HG02884 (cell line): ENCODE measurements around the gene KLF18.
"Not testable (repeated sequence)": the region's sequence is repeated elsewhere in the genome, so short reads cannot be mapped to it uniquely, and the experiment has no call there.

Source experiments
- ATAC-seq: cut with Tn5 transposase; IDR thresholded peaks from one replicate; pipeline ENCODE4 v1.9.1; 2021; ENCODE audit warnings: mild to moderate bottlenecking, moderate library complexity; ENCODE audit not compliant: unreplicated experiment

KLF18 gene

DNA sequence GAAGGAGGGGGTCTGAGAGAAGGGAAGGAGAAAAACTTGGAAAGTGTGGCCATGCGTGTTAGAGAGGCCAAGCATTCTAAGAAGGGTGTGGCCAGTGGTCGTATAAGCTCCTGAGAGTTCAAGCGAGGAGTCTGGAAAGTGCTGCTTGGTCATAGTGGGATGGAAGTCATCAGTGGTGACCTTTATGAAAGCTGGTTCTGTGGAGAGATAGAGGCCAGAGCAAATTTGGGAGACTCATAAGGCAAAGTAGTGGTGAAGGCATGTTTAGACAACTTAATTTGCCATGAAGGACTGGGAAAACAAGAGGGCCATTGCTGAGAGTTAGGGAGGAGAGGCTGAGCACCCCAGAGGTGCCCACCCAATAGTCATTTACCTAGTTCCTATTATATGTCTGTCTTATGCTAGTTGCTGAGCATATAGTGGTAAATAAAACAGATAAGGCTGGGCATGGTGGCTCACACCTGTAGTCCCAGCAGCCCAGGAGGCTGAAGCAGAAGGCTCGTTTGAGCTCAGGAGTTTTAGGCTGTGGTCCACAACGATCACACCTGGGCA lies 21.0 kb downstream of the KLF18 start:
- no peak for ATAC-seq

- ATAC-seq: no peak
Observed at GRCh38 chr1:44119525-44119924, 21.9 kb downstream of the KLF18 start.

- no peak for ATAC-seq
Observed at GRCh38 chr1:44118682-44119081, 22.7 kb downstream of the KLF18 start, which contains the start of gene KLF17. KLF17 (plus strand) TSS chr1:44118821; CDS start chr1:44118908, 87 bp downstream.

DNA sequence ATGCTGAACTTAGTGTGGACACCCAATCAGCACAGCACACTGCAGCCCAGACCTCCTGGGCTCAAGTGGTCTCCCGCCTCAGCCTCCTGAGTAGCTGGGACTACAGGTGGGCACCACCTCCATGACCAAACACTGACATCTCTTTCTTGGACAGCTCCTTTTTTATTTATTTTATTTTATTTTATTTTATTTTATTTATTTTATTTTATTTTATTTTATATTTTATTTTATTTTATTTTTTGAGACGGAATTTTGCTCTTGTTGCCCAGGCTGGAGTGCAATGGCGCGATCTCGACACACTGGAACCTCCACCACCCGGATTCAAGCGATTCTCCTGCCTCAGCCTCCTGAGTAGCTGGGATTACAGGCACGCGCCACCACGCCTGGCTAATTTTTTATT lies 24.2 kb downstream of the KLF18 start:
- ATAC-seq: not testable (repeated sequence)

DNA sequence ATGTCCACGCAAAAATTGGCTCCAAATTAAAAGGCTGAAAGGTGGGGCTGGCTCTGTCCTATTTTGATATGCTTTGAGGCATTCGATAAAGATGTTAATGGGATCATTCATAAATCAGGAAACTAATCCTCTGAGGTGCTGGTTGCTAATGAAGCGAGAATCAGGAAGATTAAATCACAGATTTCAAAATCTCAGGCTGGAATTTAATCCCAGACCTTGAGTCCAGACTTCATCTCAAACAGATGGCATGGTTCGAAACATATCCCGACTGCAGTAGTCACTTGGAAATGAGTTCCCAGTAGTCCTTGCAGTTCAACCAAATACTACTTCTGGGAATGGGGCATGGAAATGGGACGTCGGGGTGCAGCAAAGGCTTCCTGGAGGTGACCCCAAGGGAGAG lies 27.3 kb downstream of the KLF18 start:
- no peak for ATAC-seq

DNA sequence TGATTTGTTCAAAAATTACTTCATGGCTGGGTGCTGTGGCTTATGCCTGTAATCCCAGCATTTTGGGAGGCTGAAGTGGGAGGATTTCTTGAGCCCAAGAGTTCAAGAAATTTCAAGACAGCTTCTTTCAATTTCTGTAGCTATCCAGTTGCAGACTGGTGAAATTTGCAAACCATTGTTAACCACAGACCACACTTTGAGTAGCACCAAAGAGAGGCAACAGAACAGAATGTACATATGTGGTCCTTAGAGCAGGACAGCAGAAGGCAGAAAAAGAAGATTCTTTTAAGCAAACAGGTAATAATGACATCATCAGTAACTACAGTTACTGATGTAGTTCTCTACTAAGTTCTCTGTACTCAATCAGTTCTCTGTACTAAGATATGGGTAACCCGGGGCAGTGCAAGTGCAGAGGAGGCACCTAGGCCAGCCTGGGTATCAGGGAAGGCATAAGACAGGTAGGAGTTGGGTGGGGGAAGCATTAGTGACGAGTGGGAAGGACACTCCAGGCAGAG lies 28.3 kb downstream of the KLF18 start:
- no peak for ATAC-seq

GRCh38 chr1:44112486-44112885 lies 28.9 kb downstream of the KLF18 start:
- ATAC-seq: no peak

GRCh38 chr1:44111861-44112260 lies 29.6 kb downstream of the KLF18 start:
- no peak for ATAC-seq

GRCh38 chr1:44110916-44111315 lies 30.5 kb downstream of the KLF18 start:
- ATAC-seq: no peak

GRCh38 chr1:44108971-44109370 lies 32.5 kb downstream of the KLF18 start:
- ATAC-seq: no peak

DNA sequence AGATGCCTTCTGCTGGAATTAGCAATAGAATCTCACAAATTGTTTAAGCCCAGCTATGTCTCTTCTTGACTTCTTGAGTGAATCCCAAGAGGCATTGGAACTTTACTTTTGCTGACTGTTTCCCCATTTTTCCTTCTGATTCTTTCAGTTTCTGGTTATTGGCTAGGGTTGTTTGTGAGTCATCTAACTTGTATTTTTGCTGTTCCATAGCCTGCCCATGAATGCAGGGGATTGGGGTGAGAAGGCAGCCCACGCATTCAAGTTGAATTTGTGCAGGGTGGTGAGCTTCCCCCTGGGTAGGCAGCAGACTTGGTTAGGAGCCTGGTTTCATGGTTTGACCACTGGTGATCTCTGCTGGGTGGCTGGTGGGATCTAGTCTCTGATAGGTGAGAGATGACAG lies 33.2 kb downstream of the KLF18 start:
- ATAC-seq: no peak

DNA sequence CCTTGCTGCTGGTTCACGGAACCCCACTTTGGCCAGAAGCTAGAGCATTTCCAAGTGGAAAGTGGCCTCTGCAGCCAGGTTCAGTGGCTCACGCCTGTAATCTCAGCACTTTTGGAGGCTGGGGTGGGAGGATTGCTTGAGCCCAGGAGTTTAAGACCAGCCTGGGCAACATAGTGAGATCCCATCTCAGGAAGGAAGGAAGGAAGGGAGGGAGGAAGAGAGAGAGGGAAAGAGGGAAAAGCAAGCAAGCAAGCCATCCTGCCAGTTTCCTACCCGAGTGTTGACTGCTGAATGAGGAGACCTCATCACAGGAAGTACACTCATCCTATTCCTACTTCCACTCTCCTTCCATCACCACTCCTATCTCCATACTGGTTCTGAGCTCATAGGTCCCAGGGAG lies 35.6 kb downstream of the KLF18 start:
- no peak for ATAC-seq

DNA sequence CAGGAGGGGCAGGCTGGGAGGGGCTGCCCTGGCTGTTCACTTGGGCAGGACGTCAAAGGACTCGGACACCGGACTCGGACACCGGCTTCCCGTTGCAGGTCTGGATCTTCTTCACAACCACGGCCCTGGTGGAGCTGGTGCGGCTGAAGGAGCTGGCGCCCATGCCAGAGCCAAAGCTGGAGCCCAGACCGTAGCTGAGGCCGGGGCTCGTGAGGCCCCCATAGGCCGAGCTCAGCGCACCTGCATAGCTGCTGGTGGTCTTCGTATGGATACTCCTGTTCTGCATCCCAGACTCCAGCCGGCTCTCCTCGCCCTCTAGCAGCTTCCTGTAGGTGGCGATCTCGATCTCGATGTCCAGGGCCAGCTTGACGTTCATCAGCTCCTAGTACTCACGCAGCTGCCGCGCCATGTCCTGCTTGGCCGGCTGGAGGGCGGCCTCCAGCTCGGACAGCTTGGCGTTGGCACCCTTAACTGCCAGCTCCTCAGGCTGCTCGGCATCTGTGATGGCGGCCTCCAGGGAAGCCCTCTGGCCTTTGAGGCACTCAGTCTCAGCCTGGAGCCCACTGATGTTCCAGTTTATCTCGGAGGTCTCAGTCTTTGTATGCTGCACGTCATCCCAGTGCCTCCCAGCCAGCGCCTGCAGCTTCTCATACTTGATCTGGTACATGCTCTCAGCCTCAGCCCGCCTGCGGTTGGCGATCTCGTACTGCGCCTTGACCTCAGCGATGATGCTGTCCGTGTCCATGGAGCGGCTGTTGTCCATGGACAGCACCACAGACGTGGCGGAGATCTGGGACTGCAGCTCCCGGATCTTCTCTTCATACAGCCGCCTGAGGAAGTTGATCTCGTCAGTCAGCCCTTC lies 37.9 kb downstream of the KLF18 start:
- ATAC-seq: no peak

DNA sequence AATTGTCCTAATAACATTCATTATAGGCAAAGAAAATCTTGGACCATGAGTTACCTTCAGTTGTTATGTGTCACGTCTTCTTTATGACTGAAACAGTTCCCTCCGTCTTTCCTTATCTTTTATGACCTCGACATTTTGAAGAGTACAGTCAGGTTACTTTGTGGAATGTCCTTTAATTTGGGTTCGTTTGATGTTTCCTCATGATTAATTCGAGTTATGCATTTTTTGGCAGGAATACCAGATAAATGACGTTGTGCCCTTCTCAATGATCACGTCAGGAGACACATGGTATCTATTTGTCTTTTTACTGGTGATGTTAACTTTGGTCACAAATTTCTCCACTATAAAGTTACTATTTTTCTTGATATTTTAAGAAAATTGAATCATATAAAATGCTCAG lies 40.1 kb downstream of the KLF18 start:
- no peak for ATAC-seq

GRCh38 chr1:44100183-44100868 lies 41.1 kb downstream of the KLF18 start:
- ATAC-seq: no peak

DNA sequence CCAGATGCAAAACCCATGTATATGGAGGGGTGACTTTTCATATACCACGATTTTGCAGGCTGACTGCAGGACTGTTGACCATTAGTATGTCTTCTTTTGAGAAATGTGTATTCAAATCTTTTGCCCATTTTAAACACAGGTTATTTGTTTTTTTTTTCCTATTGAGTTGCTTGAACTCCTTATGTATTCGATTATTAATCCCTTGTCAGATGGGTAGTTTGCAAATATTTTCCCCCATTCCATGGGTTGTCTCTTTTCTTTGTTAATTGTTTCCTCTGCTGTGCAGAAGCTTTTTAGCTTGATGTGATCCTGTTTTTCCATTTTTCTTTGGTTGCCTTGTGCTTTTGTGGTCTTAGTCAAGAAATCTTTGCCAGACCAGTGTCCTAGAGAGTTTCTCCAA lies 47.4 kb downstream of the KLF18 start:
- no peak for ATAC-seq

DNA sequence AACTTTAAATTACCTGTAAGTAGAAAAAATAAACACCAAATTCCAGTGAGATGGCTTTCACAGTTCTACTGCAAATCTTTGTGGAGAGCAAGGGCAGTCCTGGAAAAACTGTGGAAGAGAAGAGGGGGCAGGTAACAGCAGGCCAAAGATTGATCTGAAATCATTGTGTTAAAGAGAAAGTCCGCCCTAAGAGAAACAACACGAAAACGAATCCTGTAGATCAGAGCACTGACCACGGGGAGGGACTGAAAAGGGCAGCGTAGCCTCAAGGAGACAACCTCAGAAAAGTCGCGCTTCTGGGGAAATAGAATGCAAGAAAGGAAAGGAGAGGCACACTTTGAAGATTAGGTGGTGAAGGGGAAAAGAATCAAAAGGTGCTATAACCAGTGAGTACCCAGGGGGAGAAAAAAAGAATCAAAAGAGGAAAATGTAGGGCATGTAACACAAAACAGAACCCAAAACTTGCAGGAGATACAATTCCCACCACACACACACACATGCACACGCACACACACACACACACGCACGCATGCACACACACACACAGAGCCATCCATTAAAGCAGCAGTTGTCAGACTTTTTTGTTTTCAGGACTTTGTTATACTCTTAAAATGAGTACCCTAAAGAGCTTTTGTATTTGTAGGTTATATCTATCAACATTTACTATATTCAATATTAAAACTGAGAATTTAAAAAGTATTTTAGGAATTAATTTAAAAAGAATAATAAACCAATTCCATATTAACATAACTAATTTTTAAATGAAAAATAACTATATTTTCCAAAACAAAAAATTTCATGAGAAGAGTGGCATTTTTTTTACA lies 50.8 kb downstream of the KLF18 start:
- no peak for ATAC-seq

DNA sequence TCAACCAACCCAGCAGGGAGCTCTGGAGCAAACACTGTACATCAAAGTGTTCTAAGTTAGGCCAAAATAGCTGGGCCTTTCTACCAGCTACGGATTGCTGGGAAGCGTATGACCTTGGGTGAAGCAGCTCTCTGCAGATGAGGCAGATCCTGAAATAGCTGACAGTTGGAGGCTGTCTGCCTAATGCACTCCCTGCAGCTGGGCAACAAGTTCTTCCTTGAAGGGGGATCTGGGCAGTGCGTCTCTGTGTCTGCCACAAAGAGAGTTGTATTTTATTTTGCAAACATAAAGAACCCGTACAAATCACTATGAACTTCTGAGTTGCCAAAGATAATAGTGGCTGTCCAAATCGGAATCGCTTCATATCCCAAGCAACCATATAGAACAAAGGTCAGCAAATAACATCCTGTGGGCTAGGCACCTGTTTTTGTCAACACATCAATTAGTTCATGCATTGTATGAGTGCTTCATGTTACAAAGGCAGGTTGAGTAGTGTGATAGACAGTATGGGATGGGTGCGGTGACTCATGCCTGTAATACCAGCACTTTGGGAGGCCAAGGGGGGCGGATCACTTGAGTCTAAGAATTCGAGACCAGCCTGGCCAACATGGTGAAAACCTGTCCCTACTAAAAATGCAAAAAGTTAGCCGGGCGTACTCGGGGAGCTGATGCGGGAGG lies 51.9 kb downstream of the KLF18 start:
- no peak for ATAC-seq
